ENCODE data around the gene HCFC1R1.
"Not testable (repeated sequence)": the region's sequence is repeated elsewhere in the genome, so short reads cannot be mapped to it uniquely, and the experiment has no call there.

Gene HCFC1R1

DNA sequence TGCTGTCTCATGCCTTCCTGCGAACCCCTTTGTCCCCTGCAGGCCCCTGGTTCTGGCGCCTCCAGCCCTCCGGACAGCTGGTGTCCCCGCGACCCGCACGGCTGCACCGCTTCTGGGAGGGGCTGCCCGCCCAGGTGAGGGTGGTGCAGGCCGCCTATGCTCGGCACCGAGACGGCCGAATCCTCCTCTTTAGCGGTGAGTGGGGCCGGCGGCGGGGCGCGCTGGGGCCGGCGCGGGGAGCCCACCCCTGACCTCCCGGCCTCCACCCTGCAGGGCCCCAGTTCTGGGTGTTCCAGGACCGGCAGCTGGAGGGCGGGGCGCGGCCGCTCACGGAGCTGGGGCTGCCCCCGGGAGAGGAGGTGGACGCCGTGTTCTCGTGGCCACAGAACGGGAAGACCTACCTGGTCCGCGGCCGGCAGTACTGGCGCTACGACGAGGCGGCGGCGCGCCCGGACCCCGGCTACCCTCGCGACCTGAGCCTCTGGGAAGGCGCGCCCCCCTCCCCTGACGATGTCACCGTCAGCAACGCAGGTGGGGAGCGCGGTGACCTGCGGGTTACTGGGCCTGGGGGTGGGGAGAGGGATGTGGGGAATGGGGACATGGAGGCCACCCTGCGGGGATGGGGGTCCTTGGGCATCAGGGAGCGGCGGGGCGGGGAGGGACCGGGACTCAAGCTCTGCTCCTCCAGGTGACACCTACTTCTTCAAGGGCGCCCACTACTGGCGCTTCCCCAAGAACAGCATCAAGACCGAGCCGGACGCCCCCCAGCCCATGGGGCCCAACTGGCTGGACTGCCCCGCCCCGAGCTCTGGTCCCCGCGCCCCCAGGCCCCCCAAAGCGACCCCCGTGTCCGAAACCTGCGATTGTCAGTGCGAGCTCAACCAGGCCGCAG is 34.6 kb upstream of the HCFC1R1 start:
- Histone ChIP-seq H3K4me3 (peak overlapping the region; percentile 49 to 81 (median 76)), H3K27ac (peak overlapping the region; percentile 51 to 96 (median 90))

DNA sequence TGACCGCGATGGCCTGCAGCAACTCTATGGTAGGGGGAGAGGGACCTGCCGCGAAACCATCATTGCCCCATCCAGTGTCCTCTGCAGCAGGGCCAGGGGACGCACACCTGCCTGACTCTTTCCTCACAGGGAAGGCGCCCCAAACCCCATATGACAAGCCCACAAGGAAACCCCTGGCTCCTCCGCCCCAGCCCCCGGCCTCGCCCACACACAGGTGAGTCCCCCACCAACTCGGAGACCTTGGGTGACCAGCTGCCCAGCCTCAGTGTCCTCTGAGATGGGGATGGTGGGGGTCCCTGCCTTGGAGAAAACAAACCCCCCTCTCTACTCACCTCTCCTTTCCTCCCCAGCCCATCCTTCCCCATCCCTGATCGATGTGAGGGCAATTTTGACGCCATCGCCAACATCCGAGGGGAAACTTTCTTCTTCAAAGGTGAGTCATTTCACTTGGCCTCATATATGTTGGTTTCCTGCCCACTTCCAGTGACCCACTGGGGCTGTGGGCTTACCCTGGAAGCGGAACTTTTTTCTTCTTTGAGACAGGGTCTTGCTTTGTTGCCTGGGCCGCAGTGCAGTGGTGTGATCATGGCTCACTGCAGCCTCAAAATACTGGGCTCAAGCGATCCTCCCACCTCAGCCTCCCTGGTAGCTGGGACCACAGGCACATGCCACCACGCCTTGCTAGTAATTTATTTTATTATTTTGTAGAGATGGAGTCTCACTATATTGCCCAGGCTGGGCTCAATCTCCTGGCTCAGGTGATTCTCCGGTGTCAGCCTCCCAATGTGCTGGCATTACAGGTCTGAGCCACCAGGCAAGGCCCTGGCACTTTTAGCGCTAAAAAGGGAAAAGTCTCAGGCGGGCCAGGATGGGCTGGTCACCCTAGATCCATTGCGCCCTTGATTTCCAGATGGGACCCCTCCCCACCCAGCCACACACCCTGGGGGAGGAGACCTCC is 33.7 kb upstream of the HCFC1R1 start:
- H3K4me3 ChIP-seq: peak overlapping the region in 5 of 7 experiments; percentile 65 to 81 (median 79)
- peak overlapping the region in 9 of 21 experiments; percentile 81 to 96 (median 91) for H3K27ac ChIP-seq

GRCh38 chr16:3056336-3057180 is 32.8 kb upstream of the HCFC1R1 start:
- Histone ChIP-seq H3K27ac (peak overlapping the region in 1 of 21 experiments; percentile 62), H3K4me3 (no peak overlapping the region)

DNA sequence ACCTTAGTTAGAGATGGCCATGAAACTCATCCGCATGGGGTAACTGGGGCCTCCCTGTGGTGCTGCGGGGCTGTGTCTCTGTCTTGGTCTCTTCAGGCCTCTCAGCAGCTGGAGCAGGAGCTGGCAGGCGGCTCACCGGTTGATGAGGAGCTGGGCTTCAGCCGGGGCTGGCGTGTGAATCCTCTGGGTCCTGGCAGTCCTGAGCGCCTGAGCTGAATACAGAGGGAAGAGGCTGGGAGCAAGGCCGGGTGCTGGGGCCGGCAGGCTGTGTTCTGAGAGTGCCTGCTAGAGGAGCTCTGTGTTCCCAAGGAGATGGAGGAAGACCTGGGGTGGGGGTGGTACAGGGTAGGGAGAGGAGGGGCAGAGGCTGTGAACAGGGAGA is 32.0 kb upstream of the HCFC1R1 start:
- not testable (repeated sequence) for H3K4me3 ChIP-seq
- H3K27ac ChIP-seq: peak overlapping the region in 4 of 21 experiments; percentile 30 to 65 (median 47)

- Histone ChIP-seq H3K4me3 (no peak overlapping the region), H3K27ac (peak overlapping the region in 6 of 21 experiments; percentile 16 to 65 (median 31))
These were observed 31.4 kb upstream of the HCFC1R1 start for GRCh38 chr16:3054965-3055733.

GRCh38 chr16:3053330-3053710 is 29.6 kb upstream of the HCFC1R1 start:
- not testable (repeated sequence) for H3K4me3 ChIP-seq
- peak overlapping the region in 1 of 21 experiments; percentile 42 for H3K27ac ChIP-seq

- peak overlapping the region in 1 of 21 experiments; percentile 42 for H3K27ac ChIP-seq
- H3K4me3 ChIP-seq: not testable (repeated sequence)
These were observed 29.0 kb upstream of the HCFC1R1 start for GRCh38 chr16:3052571-3053329.

GRCh38 chr16:3051494-3051893 is 27.8 kb upstream of the HCFC1R1 start:
- no peak overlapping the region for H3K4me3 ChIP-seq
- H3K27ac ChIP-seq: peak overlapping the region in 1 of 21 experiments; percentile 22

GRCh38 chr16:3051009-3051408 is 27.3 kb upstream of the HCFC1R1 start:
- no peak overlapping the region for H3K4me3 ChIP-seq
- H3K27ac ChIP-seq: peak overlapping the region in 1 of 21 experiments; percentile 22

- peak overlapping the region in 1 of 21 experiments; percentile 1 for H3K27ac ChIP-seq
- no peak overlapping the region for H3K4me3 ChIP-seq
These were observed 26.7 kb upstream of the HCFC1R1 start for GRCh38 chr16:3050487-3050886.

DNA sequence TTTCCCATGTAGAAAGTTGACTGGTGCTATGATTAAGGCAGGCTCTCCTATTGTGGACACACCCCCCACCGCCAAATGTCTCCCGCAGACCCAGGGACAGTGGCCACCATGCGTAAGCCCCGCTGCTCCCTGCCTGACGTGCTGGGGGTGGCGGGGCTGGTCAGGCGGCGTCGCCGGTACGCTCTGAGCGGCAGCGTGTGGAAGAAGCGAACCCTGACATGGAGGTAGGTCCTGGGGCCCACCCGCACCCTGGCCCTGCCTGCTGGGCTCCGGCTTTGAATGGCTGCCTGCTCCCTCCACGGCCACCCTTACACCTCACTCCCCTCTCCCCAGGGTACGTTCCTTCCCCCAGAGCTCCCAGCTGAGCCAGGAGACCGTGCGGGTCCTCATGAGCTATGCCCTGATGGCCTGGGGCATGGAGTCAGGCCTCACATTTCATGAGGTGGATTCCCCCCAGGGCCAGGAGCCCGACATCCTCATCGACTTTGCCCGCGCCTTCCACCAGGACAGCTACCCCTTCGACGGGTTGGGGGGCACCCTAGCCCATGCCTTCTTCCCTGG is 26.3 kb upstream of the HCFC1R1 start:
- no peak overlapping the region for H3K4me3 ChIP-seq
- peak overlapping the region in 1 of 21 experiments; percentile 1 for H3K27ac ChIP-seq

- Histone ChIP-seq H3K27ac (peak overlapping the region in 1 of 21 experiments; percentile 33), H3K4me3 (peak overlapping the region in 4 of 7 experiments; percentile 28 to 49 (median 40))
These were observed 23.6 kb upstream of the HCFC1R1 start for GRCh38 chr16:3047387-3047720.

DNA sequence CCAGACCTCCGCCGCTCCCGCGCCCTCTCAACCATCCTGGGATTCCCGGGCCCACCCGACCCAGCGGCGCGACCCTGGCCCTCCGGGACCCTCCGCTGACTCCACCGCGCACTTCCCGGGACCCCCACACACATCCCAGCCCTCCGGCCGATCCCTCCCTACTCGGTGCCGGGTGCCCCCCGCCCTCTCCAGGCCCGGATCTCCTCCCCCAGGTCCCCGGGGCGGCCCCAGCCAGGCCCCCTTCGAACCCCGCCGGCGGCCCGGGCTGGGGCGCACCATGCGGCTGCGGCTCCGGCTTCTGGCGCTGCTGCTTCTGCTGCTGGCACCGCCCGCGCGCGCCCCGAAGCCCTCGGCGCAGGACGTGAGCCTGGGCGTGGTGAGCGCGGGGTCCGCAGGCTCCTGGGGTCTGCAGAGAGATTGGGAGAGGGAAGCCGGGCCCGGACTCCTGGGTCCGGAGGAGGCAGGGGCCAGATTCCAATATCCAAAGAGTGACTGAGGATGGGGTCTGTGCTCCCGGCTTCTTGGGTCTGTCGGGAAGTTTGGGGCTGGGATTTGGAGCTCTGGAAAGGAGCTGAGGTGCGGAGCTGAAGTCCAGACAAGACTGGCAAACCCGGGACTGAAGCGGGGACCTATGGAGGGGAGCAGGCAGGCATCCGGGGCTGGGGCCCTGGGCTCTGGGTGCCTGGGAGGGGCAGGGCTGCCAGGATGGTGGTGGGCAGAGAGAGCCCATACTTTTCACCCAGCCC is 23.1 kb upstream of the HCFC1R1 start:
- H3K4me3 ChIP-seq: peak overlapping the region; percentile 28 to 49 (median 37)
- H3K27ac ChIP-seq: peak overlapping the region in 13 of 21 experiments; percentile 0 to 78 (median 56)

DNA sequence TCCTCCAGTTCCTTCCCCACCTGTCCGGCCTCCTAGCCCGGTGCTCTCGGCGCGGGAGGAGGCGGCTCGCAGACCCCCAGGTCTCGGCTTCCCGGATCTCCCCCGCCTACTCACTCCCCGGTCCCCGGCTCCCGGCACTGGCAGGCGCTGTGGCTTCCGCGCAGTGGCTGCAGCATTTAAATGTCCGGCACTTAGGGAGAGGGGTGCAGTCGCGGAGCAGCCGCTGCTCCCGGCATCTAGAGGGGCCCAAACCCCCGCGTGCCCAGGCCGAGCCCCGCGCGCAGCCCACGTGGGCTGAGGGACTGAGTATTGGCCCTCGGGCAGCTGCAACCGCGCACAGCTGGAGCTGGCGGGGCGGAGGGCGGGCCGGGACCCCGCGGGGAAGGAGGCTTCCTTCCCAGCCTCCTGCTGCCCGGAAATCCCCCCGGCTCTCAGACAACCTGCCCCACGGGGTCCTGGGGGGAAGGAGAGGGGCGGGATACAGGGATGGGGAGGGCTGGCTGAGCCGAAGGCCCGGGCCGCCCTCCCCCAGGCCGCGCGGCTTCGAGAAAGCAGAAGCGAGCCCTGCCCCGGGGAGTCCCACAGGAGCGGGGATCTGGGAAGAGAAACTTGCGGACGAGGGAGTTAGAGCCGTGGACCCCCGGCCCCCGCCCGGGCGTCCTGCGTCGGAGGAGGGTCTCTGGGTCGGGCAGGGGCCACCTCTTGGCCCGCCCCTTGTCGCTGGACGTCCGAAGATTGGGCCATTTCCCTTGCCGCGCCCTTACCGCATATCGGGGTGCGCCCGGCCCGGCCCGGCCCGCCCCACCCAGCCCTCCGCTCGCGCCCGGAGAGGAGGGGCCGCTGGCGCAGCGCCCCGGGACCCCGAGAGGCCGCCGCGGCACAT is 22.3 kb upstream of the HCFC1R1 start, which contains the start of gene MMP25:
Gene MMP25, plus strand, starts transcription at position 804 of the 883 bp plus-strand sequence. CDS start 357 bp downstream, outside the sequence.
- peak within 1 kb of the TSS; percentile 28 to 49 (median 37) for H3K4me3 ChIP-seq
- H3K27ac ChIP-seq: peak within 1 kb of the TSS in 16 of 21 experiments; percentile 0 to 78 (median 53)

GRCh38 chr16:3044708-3045107 is 21.0 kb upstream of the HCFC1R1 start:
- Histone ChIP-seq H3K4me3 (peak overlapping the region in 1 of 7 experiments; percentile 49), H3K27ac (no peak overlapping the region)

GRCh38 chr16:3042376-3042775 is 18.6 kb upstream of the HCFC1R1 start:
- H3K27ac ChIP-seq: no peak overlapping the region
- no peak overlapping the region for H3K4me3 ChIP-seq
